Astrocyte of the spinal cord (primary cell): ENCODE results near the gene LEFTY1.

Experiments
- DNase-seq: peaks from one replicate; pipeline ENCODE4 v3.0.0; 2011; ENCODE audit warnings: low read depth, low spot score
- H3K4me3 ChIP-seq: 2 replicates; pipeline ENCODE4 v1.5.1; 2011; ENCODE audit warnings: low read depth, mild to moderate bottlenecking, low read length, moderate library complexity
- in situ Hi-C: cut with HindIII; loops from 2 replicates; pipeline ENCODE4 v1.10.0; 2017; ENCODE audit warnings: low sequenced_read_pairs
- TF ChIP-seq, protein P1 (sequence below): IDR thresholded peaks from 2 replicates; pipeline ENCODE4 v1.5.1; 2012; ENCODE audit warnings: low read depth, mild to moderate bottlenecking, low read length, inconsistent platforms

LEFTY1 gene

DNA sequence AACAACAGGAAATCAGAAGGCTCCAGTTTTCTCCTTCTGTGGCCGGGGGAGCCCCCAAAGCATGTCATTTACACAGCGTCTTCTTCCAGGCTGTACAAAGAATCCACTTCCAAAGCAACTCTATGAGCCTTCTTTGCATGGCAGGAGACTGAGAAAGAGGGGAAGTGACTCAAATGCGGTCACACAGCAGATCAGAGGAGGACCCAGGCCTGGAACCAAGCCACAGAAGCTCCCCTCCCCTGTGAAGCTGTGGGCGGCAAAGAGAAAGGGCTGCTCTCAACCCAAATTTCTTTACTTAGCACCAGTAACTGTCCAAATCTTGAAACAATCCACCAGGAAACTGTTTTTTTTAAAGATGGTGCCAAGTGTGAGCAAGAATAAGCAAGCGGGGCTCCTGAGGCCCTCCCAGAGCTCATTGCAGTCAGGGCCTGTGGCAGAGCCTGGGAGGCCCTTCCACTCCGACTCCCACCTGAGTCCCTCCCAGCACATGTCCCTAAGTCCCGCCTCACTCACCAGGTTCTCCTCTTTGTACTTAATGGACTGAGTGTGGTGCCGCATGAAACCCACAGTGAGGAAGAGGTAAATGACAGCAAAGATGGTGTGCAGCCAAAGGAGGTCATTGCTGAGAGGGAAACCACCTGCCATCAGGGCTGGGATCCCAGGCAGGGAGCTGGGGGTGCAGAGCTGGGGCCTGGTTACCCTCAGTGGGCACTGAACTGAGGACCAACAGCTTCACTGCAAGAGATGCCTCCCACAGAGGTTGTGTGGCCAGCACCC, 22.7 kb downstream of the LEFTY1 start:
- peak; percentile 83 for DNase-seq
- TF ChIP-seq, protein P1, sequence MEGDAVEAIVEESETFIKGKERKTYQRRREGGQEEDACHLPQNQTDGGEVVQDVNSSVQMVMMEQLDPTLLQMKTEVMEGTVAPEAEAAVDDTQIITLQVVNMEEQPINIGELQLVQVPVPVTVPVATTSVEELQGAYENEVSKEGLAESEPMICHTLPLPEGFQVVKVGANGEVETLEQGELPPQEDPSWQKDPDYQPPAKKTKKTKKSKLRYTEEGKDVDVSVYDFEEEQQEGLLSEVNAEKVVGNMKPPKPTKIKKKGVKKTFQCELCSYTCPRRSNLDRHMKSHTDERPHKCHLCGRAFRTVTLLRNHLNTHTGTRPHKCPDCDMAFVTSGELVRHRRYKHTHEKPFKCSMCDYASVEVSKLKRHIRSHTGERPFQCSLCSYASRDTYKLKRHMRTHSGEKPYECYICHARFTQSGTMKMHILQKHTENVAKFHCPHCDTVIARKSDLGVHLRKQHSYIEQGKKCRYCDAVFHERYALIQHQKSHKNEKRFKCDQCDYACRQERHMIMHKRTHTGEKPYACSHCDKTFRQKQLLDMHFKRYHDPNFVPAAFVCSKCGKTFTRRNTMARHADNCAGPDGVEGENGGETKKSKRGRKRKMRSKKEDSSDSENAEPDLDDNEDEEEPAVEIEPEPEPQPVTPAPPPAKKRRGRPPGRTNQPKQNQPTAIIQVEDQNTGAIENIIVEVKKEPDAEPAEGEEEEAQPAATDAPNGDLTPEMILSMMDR = no peak
- no peak overlapping the region for H3K4me3 ChIP-seq
- in situ Hi-C loops = no loop called here

DNA sequence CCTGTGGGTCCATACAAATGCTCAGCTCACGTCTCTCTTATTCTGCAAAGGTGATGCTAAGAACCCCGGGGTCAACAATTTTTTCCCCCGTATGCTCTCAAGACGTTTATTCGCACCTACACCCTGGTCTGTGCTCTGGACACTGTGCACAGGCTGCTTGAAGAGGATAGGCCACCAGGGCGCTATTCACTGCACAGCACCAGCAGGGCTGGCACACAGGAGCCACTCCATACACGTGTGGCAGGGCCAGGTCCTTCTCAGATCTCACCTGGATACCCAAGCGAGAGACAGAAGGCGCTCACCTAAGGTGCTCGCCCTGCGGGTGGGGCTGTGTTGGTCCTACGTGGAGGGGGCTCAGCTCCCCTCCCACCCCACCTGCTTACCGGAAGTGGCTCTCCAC, 23.4 kb downstream of the LEFTY1 start:
- no peak overlapping the region for H3K4me3 ChIP-seq
- DNase-seq = no peak
- TF ChIP-seq, protein P1 = no peak
- in situ Hi-C loops = no loop called here

- TF ChIP-seq, protein P1 = no peak
- peak; percentile 49 for DNase-seq
- no peak overlapping the region for H3K4me3 ChIP-seq
- in situ Hi-C loops = no loop called here
These were observed 25.8 kb downstream of the LEFTY1 start for GRCh38 chr1:225863167-225863566.

DNA sequence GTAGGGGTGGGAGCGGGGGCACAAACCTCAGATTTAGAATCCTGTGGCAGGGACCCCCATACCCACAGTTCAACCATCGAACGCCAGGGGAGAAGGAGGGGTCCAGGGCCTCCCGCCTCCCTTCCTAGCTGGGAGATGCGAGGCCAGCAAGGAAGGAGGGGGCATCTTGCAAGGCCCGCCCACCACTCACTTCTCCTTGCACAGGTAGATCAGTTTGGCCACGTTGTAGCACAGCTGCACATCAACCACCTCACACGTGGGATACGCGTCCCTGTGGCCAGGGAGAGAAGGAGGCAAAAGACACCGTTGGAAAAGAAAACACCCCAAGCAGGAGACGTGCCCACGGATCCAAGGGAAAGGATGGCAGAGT, 26.4 kb downstream of the LEFTY1 start:
- H3K4me3 ChIP-seq = no peak overlapping the region
- no peak for DNase-seq
- TF ChIP-seq, protein P1 = no peak
- in situ Hi-C loops = no loop called here

GRCh38 chr1:225861834-225862580, 26.9 kb downstream of the LEFTY1 start:
- no peak for DNase-seq
- TF ChIP-seq, protein P1 = no peak
- in situ Hi-C loops = no loop called here
- H3K4me3 ChIP-seq = no peak overlapping the region

DNA sequence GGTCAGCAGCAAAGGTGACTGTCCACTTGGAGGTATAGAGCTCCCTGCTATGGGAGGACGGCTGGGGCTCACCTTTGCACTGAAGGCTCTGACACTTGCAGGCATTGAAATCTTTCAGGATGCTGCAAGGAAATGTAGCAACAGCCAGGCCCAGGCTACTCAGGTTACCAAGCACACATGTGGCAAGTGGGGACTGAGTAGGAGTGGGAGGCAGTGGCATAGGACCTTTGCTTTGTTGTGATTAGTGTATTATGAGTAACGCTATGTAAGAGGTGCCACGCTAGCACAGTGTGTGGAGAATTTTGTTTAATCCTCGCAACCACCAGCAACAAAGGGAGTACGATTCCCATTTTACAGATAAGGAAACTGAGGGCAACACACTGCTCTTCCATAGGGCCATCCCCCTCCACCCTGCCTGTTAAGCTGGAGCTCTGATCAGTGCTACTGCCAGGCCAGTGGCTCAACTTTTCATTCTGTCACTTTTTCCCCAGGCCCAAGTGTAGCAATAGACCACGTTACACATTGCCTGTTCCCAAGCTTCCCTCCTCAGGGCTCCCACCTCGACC, 28.0 kb downstream of the LEFTY1 start:
- H3K4me3 ChIP-seq = no peak overlapping the region
- in situ Hi-C loops = no loop called here
- TF ChIP-seq, protein P1 = no peak
- no peak for DNase-seq
